Measurements from ENCODE around the gene HLA-B.

GRCh38 chr6:31378721-31379103 is 21.7 kb upstream of the HLA-B start:
- TF ChIP-seq CTCF (IDR thresholded peaks at IDR 0.05; ENCODE audit: insufficient read depth, low read length) (no peak), POLR2AphosphoS5 (IDR thresholded peaks at IDR 0.05; ENCODE audit: low read depth) (no peak), REST (IDR thresholded peaks at IDR 0.05; ENCODE audit: insufficient replicate concordance, low read depth) (no peak)
